ENCODE data around the gene OGFR.

Gene OGFR

GRCh38 chr20:62816031-62816883 lies 11.6 kb downstream of the OGFR start:
- peak; percentile 63 for DNase-seq

GRCh38 chr20:62816884-62817873 lies 12.5 kb downstream of the OGFR start, which contains the start of gene COL9A3:
TSS of gene COL9A3 (plus strand) at chr20:62817050. CDS start at chr20:62817065, 15 bp downstream.
- DNase-seq: no peak

- no peak for DNase-seq
Observed at GRCh38 chr20:62817975-62818591, 13.4 kb downstream of the OGFR start.

GRCh38 chr20:62818592-62819493 lies 14.2 kb downstream of the OGFR start:
- peak; percentile 87 for DNase-seq

- DNase-seq: no peak
Observed at GRCh38 chr20:62819494-62820174, 15.0 kb downstream of the OGFR start.

- no peak for DNase-seq
Observed at GRCh38 chr20:62820208-62820961, 15.8 kb downstream of the OGFR start.

- no peak for DNase-seq
Observed at GRCh38 chr20:62820962-62821725, 16.5 kb downstream of the OGFR start.

GRCh38 chr20:62821726-62822210 lies 17.1 kb downstream of the OGFR start:
- no peak for DNase-seq

- peak; percentile 38 for DNase-seq
Observed at GRCh38 chr20:62822239-62822787, 17.7 kb downstream of the OGFR start.

GRCh38 chr20:62822788-62823651 lies 18.4 kb downstream of the OGFR start:
- DNase-seq: peak; percentile 39

GRCh38 chr20:62823688-62824475 lies 19.2 kb downstream of the OGFR start:
- DNase-seq: no peak

GRCh38 chr20:62824476-62825332 lies 20.1 kb downstream of the OGFR start:
- DNase-seq: peak; percentile 68

- peak; percentile 50 for DNase-seq
Observed at GRCh38 chr20:62825333-62825985, 20.8 kb downstream of the OGFR start.

GRCh38 chr20:62825986-62826645 lies 21.5 kb downstream of the OGFR start:
- DNase-seq: peak; percentile 41
